DOHH2 (cell line): ENCODE measurements around the gene GBE1.

ENCODE experiments used
- EZH2phosphoT487 ChIP-seq: fragments of 200-600 bp; sonication (generic); IDR thresholded peaks from 2 replicates; pipeline ENCODE4 v1.6.1; 2017; ENCODE audit warnings: borderline replicate concordance, mild to moderate bottlenecking, antibody characterized with exemption, low read length, moderate library complexity, mixed read lengths
- TF ChIP-seq, protein P1 (sequence below): fragments of 200-600 bp; sonication (generic); IDR thresholded peaks from one replicate; pipeline ENCODE4 v1.5.1; 2014; ENCODE audit warnings: antibody characterized with exemption, mild to moderate bottlenecking, low read depth, low read length; ENCODE audit not compliant: poor library complexity, severe bottlenecking

DNA sequence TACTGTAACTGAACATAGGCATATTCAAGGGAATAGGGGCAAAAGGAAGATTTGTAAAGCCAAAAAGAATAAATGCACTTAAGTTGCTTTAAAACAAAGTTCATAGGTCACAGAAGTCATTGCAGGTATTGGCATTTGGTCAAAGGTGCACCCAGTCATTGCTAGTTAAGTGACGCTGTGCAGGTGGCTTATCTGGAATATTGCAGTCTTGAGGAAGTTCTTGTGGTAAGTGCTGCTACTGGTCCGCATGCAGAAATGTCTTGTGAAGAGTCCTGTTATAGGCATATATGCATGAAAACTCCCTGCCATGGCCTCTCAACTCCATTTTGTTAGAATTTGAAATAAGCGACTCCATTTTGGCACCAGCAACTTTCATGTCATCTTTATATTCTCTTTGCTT is 293.1 kb downstream of the GBE1 start:
- TF ChIP-seq, protein P1, sequence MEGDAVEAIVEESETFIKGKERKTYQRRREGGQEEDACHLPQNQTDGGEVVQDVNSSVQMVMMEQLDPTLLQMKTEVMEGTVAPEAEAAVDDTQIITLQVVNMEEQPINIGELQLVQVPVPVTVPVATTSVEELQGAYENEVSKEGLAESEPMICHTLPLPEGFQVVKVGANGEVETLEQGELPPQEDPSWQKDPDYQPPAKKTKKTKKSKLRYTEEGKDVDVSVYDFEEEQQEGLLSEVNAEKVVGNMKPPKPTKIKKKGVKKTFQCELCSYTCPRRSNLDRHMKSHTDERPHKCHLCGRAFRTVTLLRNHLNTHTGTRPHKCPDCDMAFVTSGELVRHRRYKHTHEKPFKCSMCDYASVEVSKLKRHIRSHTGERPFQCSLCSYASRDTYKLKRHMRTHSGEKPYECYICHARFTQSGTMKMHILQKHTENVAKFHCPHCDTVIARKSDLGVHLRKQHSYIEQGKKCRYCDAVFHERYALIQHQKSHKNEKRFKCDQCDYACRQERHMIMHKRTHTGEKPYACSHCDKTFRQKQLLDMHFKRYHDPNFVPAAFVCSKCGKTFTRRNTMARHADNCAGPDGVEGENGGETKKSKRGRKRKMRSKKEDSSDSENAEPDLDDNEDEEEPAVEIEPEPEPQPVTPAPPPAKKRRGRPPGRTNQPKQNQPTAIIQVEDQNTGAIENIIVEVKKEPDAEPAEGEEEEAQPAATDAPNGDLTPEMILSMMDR, result no peak
- TF ChIP-seq EZH2phosphoT487, result no peak
